GM23338 (cell line): ENCODE measurements around the gene CASKIN2. TPM values are rescaled to one million over a fixed set of nuclear protein-coding genes. Genes with fewer than 3 reads are reported as not detected.

Experiments
- ATAC-seq: fragments of 200-7000 bp; cut with Tn5 transposase; 3 replicates; pipeline ENCODE4 v1.9.1; 2020
- DNase-seq: peaks from one replicate; pipeline ENCODE4 v3.0.0-alpha.2; 2015; ENCODE audit warnings: low spot score
- H2AFZ ChIP-seq: fragments of 200-600 bp; sonication (generic); 2 replicates; pipeline ENCODE4 v1.8.0; 2016; ENCODE audit warnings: antibody characterized with exemption, mild to moderate bottlenecking, moderate library complexity
- H3F3A ChIP-seq: fragments of 200-600 bp; sonication (generic); replicated peaks from 2 replicates; pipeline ENCODE4 v1.8.0; 2017; ENCODE audit warnings: antibody characterized with exemption, mixed run types, low read depth
- H3K27ac ChIP-seq: fragments of 200-600 bp; sonication (generic); 2 replicates; pipeline ENCODE4 v1.6.1; 2016; ENCODE audit warnings: low read depth
- H3K27me3 ChIP-seq: fragments of 200-600 bp; sonication (generic); 2 replicates; pipeline ENCODE4 v1.8.0; 2016; ENCODE audit warnings: mild to moderate bottlenecking, mixed run types, moderate library complexity; ENCODE audit not compliant: insufficient read depth
- H3K36me3 ChIP-seq: fragments of 200-600 bp; sonication (generic); 2 replicates; pipeline ENCODE4 v1.8.0; 2016; ENCODE audit warnings: mild to moderate bottlenecking; ENCODE audit not compliant: insufficient read depth
- H3K4me1 ChIP-seq: fragments of 200-600 bp; sonication (generic); 2 replicates; pipeline ENCODE4 v1.8.0; 2016; ENCODE audit warnings: mild to moderate bottlenecking, moderate library complexity; ENCODE audit not compliant: insufficient read depth
- H3K4me2 ChIP-seq: fragments of 200-600 bp; sonication (generic); 2 replicates; pipeline ENCODE4 v1.7.1; 2017; ENCODE audit warnings: mixed run types
- H3K4me3 ChIP-seq: fragments of 200-600 bp; sonication (generic); 2 replicates; pipeline ENCODE4 v1.6.1; 2016; ENCODE audit warnings: mixed run types
- H3K79me2 ChIP-seq: fragments of 200-600 bp; sonication (generic); replicated peaks from 2 replicates; pipeline ENCODE4 v1.8.0; 2017; ENCODE audit warnings: mild to moderate bottlenecking; ENCODE audit not compliant: insufficient read depth
- H3K9me2 ChIP-seq: fragments of 200-600 bp; sonication (generic); 2 replicates; pipeline ENCODE4 v1.8.0; 2017; ENCODE audit not compliant: insufficient read depth
- H4K20me1 ChIP-seq: fragments of 200-600 bp; sonication (generic); replicated peaks from 2 replicates; pipeline ENCODE4 v1.8.0; 2017; ENCODE audit warnings: mild to moderate bottlenecking; ENCODE audit not compliant: insufficient read depth
- H3K27ac Mint-ChIP-seq: 2 replicates; pipeline ENCODE4 v1.8.0; 2020; ENCODE audit warnings: inconsistent platforms, mild to moderate bottlenecking, moderate library complexity, mixed read lengths
- H3K27me3 Mint-ChIP-seq: 3 replicates; pipeline ENCODE4 v1.8.0; 2022; ENCODE audit warnings: low read depth, mild to moderate bottlenecking, moderate library complexity, mixed read lengths, inconsistent platforms; ENCODE audit not compliant: insufficient read depth, poor library complexity
- H3K36me3 Mint-ChIP-seq: 3 replicates; pipeline ENCODE4 v1.8.0; 2021; ENCODE audit warnings: low read depth, mild to moderate bottlenecking, inconsistent platforms, moderate library complexity, mixed read lengths
- H3K4me1 Mint-ChIP-seq: 3 replicates; pipeline ENCODE4 v1.8.0; 2020; ENCODE audit warnings: mild to moderate bottlenecking, inconsistent platforms, mixed read lengths
- H3K4me3 Mint-ChIP-seq: 3 replicates; pipeline ENCODE4 v1.8.0; 2021; ENCODE audit warnings: moderate library complexity, mild to moderate bottlenecking, inconsistent platforms, mixed read lengths
- H3K9me3 Mint-ChIP-seq: 3 replicates; pipeline ENCODE4 v1.8.0; 2020; ENCODE audit warnings: moderate library complexity, mild to moderate bottlenecking, inconsistent platforms, mixed read lengths
- CREB1 ChIP-seq: fragments of 250-450 bp; sonication (Bioruptor Pico); IDR thresholded peaks from 2 replicates; pipeline ENCODE4 v1.5.0; 2020; ENCODE audit warnings: low read depth, mild to moderate bottlenecking, moderate library complexity
- CTCF ChIP-seq, 2 experiments: fragments of 200-600 bp in 1 of 2; sonication (generic) in 1 of 2; conservative IDR thresholded peaks; 2 replicates each; pipeline versions ENCODE4 v1.5.1 to v1.6.1; 2016 to 2017; ENCODE audit warnings: antibody characterized with exemption in 2 of 2, low read depth in 2 of 2, mild to moderate bottlenecking in 2 of 2, moderate library complexity in 1 of 2
- ETS1 ChIP-seq: IDR thresholded peaks from 2 replicates; pipeline ENCODE4 v1.6.1; 2016; ENCODE audit warnings: antibody characterized with exemption
- EZH2 ChIP-seq: fragments of 200-600 bp; sonication (generic); IDR thresholded peaks from one replicate; pipeline ENCODE4 v1.8.0; 2017; ENCODE audit warnings: antibody characterized with exemption, mild to moderate bottlenecking, low read depth; ENCODE audit not compliant: unreplicated experiment
- EZH2phosphoT487 ChIP-seq: fragments of 200-600 bp; sonication (generic); IDR thresholded peaks from one replicate; pipeline ENCODE4 v1.8.1; 2018; ENCODE audit warnings: antibody characterized with exemption; ENCODE audit not compliant: unreplicated experiment
- JUNB ChIP-seq: IDR thresholded peaks from one replicate; pipeline ENCODE4 v1.6.1; 2016; ENCODE audit warnings: antibody characterized with exemption; ENCODE audit not compliant: unreplicated experiment
- NANOG ChIP-seq: IDR thresholded peaks from 2 replicates; pipeline ENCODE4 v1.6.1; 2016; ENCODE audit warnings: antibody characterized with exemption, borderline replicate concordance
- POLR2AphosphoS5 ChIP-seq: IDR thresholded peaks from 2 replicates; pipeline ENCODE4 v1.6.1; 2016; ENCODE audit warnings: antibody characterized with exemption, low read depth
- ZNF114 ChIP-seq: fragments of 250-450 bp; sonication (Bioruptor Pico); IDR thresholded peaks from 2 replicates; pipeline ENCODE4 v1.5.0; 2020; ENCODE audit warnings: mild to moderate bottlenecking, moderate library complexity
- polyA plus RNA-seq: library from polyadenylated mRNA; unstranded; fragments of >200 nt; fragmentation: Nextera tagmentation; extraction: Ambion mirVana; gene quantifications from 2 replicates; pipeline ENCODE4 v1.2.1, GENCODE V29; 2016
- total RNA-seq: library from RNA; depleted of rRNA; stranded (reverse); fragments of >200 nt; shearing (Covaris generic); gene quantifications from 2 replicates; pipeline ENCODE4 v1.2.3, GENCODE V29; 2014

CASKIN2 gene
- total and polyA plus RNA-seq, 2 experiments from 2014 or later: 4.9 to 21.5 TPM

GRCh38 chr17:75544250-75544649 lies 28.9 kb upstream of the CASKIN2 start (continued):
- no peak for TF ChIP-seq CTCF (conservative IDR thresholded peaks at IDR 0.05; ENCODE audit: low read depth in 2 of 2)
- no peak for TF ChIP-seq EZH2
- no peak for TF ChIP-seq JUNB
- no peak for TF ChIP-seq CREB1 (CRISPR knock-in tag)

GRCh38 chr17:75542728-75543336 lies 27.5 kb upstream of the CASKIN2 start:
- no peak overlapping the region for H3K27ac ChIP-seq
- no peaks in the 10 kb centered on the region for H3K36me3 ChIP-seq
- H3F3A ChIP-seq: no peaks in the 10 kb centered on the region
- Mint-ChIP-seq H3K27ac (no peak overlapping the region), H3K9me3 (no peaks in the 10 kb centered on the region), H3K36me3 (no peaks in the 10 kb centered on the region), H3K27me3 (peaks cover 7% of the 10 kb centered on the region), H3K4me3 (no peak overlapping the region), H3K4me1 (peaks cover 29% of the 10 kb centered on the region)
- DNase-seq: no peak
- TF ChIP-seq POLR2AphosphoS5 (no peak), ZNF114 (CRISPR knock-in tag) (no peak), JUNB (no peak), EZH2phosphoT487 (no peak), ETS1 (no peak), NANOG (no peak), EZH2 (no peak)
- H3K4me3 ChIP-seq: no peak overlapping the region
- H3K27me3 ChIP-seq: no peaks in the 10 kb centered on the region
- H2AFZ ChIP-seq: no peak overlapping the region
- H4K20me1 ChIP-seq: peaks cover 6% of the 10 kb centered on the region; the same call in 1 of the 2 replicates
- H3K79me2 ChIP-seq: no peaks in the 10 kb centered on the region
- H3K9me2 ChIP-seq: no peaks in the 10 kb centered on the region
- ATAC-seq: no peak
- H3K4me1 ChIP-seq: no peaks in the 10 kb centered on the region
- H3K4me2 ChIP-seq: no peak overlapping the region

GRCh38 chr17:75542229-75542628 lies 26.9 kb upstream of the CASKIN2 start:
- TF ChIP-seq EZH2 (no peak), ZNF114 (CRISPR knock-in tag) (no peak)
- no peak overlapping the region for H2AFZ ChIP-seq
- H3K27me3 Mint-ChIP-seq: peaks cover 7% of the 10 kb centered on the region
- H3K79me2 ChIP-seq: no peaks in the 10 kb centered on the region
- no peak overlapping the region; the same call in 1 of the 2 replicates for H3K27ac Mint-ChIP-seq
- H3K27ac ChIP-seq: no peak overlapping the region
- peak; percentile 14; the same call in 2 of the 3 replicates for ATAC-seq
- H3K4me1 Mint-ChIP-seq: peaks cover 29% of the 10 kb centered on the region
- no peaks in the 10 kb centered on the region for H3K4me1 ChIP-seq
- no peaks in the 10 kb centered on the region for H3F3A ChIP-seq
- no peak overlapping the region; the same call in 2 of the 3 replicates for H3K4me3 Mint-ChIP-seq
- no peaks in the 10 kb centered on the region for H3K9me2 ChIP-seq
- H3K27me3 ChIP-seq: no peaks in the 10 kb centered on the region
- no peaks in the 10 kb centered on the region for H3K36me3 ChIP-seq
- no peaks in the 10 kb centered on the region for H3K9me3 Mint-ChIP-seq
- no peaks in the 10 kb centered on the region for H3K36me3 Mint-ChIP-seq
- H4K20me1 ChIP-seq: peaks cover 6% of the 10 kb centered on the region; the same call in 1 of the 2 replicates
- H3K4me3 ChIP-seq: no peak overlapping the region
- H3K4me2 ChIP-seq: no peak overlapping the region
- DNase-seq: no peak
